GM21381 (cell line): Measurements from ENCODE around the gene CLASP1.
"Not testable (repeated sequence)": the region's sequence is repeated elsewhere in the genome, so short reads cannot be mapped to it uniquely, and the experiment has no call there.

Experiments
- ATAC-seq: cut with Tn5 transposase; IDR thresholded peaks from one replicate; pipeline ENCODE4 v1.9.1; 2021; ENCODE audit warnings: mild to moderate bottlenecking, moderate library complexity; ENCODE audit not compliant: unreplicated experiment

CLASP1 gene

GRCh38 chr2:121663434-121663833 is 14.2 kb upstream of the CLASP1 start:
- no peak for ATAC-seq

GRCh38 chr2:121662656-121663055 is 13.4 kb upstream of the CLASP1 start:
- ATAC-seq = no peak

GRCh38 chr2:121659933-121660332 is 10.7 kb upstream of the CLASP1 start:
- ATAC-seq = no peak

GRCh38 chr2:121658393-121658792 is 9.1 kb upstream of the CLASP1 start:
- ATAC-seq = not testable (repeated sequence)

- no peak for ATAC-seq
Measured at GRCh38 chr2:121653035-121653434, 3.8 kb upstream of the CLASP1 start.

- ATAC-seq = no peak
Measured at GRCh38 chr2:121650315-121650930, 1.2 kb upstream of the CLASP1 start.

- peak; percentile 88 for ATAC-seq
Measured at GRCh38 chr2:121649596-121650314, 493 bp upstream of the CLASP1 start.

- peak; percentile 23 for ATAC-seq
Measured at GRCh38 chr2:121648206-121649148, 785 bp downstream of the CLASP1 start.

- no peak for ATAC-seq
Measured at GRCh38 chr2:121647396-121647795, 1.9 kb downstream of the CLASP1 start.

- no peak for ATAC-seq
Measured at GRCh38 chr2:121644715-121645114, 4.5 kb downstream of the CLASP1 start.

- no peak for ATAC-seq
Measured at GRCh38 chr2:121643877-121644276, 5.4 kb downstream of the CLASP1 start.

- ATAC-seq = no peak
Measured at GRCh38 chr2:121640380-121641316, 8.6 kb downstream of the CLASP1 start.

GRCh38 chr2:121639846-121640245 is 9.4 kb downstream of the CLASP1 start:
- ATAC-seq = not testable (repeated sequence)

- ATAC-seq = no peak
Measured at GRCh38 chr2:121638333-121638732, 10.9 kb downstream of the CLASP1 start.

GRCh38 chr2:121635371-121635770 is 13.9 kb downstream of the CLASP1 start:
- no peak for ATAC-seq

- peak; percentile 57 for ATAC-seq
Measured at GRCh38 chr2:121634354-121635307, 14.6 kb downstream of the CLASP1 start.

- ATAC-seq = no peak
Measured at GRCh38 chr2:121633463-121633862, 15.8 kb downstream of the CLASP1 start.

- ATAC-seq = no peak
Measured at GRCh38 chr2:121627525-121628050, 21.7 kb downstream of the CLASP1 start.
